H1 (cell line): ENCODE measurements around the gene TTC4. TPM values are rescaled to one million over a fixed set of nuclear protein-coding genes. Genes with fewer than 3 reads are reported as not detected.

Source experiments
- CTCF ChIA-PET: fragments of 300-600 bp; sonication (Branson Sonifier 250); formaldehyde crosslinking; loops from one replicate; lab custom pipeline; 2021; ENCODE audit not compliant: partially characterized antibody; lab: Charles Lee
- POLR2A ChIA-PET: fragments of 300-600 bp; sonication (Branson Sonifier 250); formaldehyde crosslinking; loops from one replicate; lab custom pipeline; 2021; ENCODE audit warnings: inconsistent platforms; ENCODE audit not compliant: partially characterized antibody; lab: Charles Lee
- DNase-seq, 2 experiments: peaks; one replicate each; pipeline versions ENCODE4 v3.0.0 to v3.0.0-alpha.2; 2010 to 2022; ENCODE audit warnings: low spot score in 2 of 2, low read depth in 1 of 2, mixed read lengths in 1 of 2
- FAIRE-seq: peaks from 2 replicates; lab custom pipeline; 2011; peaks lifted over from hg19 to GRCh38; lab: Jason Lieb, UNC
- H2AFZ ChIP-seq: 2 replicates; pipeline ENCODE4 v1.8.1; 2012; ENCODE audit warnings: low read length, inconsistent platforms
- H2AK5ac ChIP-seq: 2 replicates; pipeline ENCODE4 v1.6.1; 2013; ENCODE audit warnings: low read depth, low read length
- H2BK120ac ChIP-seq: replicated peaks from 2 replicates; pipeline ENCODE3; 2013; ENCODE audit warnings: low read depth, low read length, inconsistent platforms
- H2BK12ac ChIP-seq: 2 replicates; pipeline ENCODE4 v1.6.1; 2013; ENCODE audit warnings: low read depth, low read length
- H2BK15ac ChIP-seq: 2 replicates; pipeline ENCODE4 v1.6.1; 2013; ENCODE audit warnings: low read length
- H2BK20ac ChIP-seq: 2 replicates; pipeline ENCODE4 v1.6.1; 2013; ENCODE audit warnings: low read length
- H2BK5ac ChIP-seq: 2 replicates; pipeline ENCODE4 v1.6.1; 2013; ENCODE audit warnings: low read depth, low read length
- H3K14ac ChIP-seq: 2 replicates; pipeline ENCODE4 v1.6.1; 2013; ENCODE audit warnings: inconsistent platforms; ENCODE audit not compliant: insufficient read length
- H3K18ac ChIP-seq: 2 replicates; pipeline ENCODE4 v1.6.1; 2013; ENCODE audit warnings: low read length; ENCODE audit errors: extremely low read depth
- H3K23ac ChIP-seq: 2 replicates; pipeline ENCODE4 v1.6.1; 2013; ENCODE audit warnings: inconsistent platforms; ENCODE audit not compliant: insufficient read length
- H3K23me2 ChIP-seq: 2 replicates; pipeline ENCODE4 v1.6.1; 2013; ENCODE audit warnings: low read depth, low read length
- H3K27ac ChIP-seq: 2 replicates; pipeline ENCODE4 v1.6.1; 2011; ENCODE audit warnings: low read depth, low read length, inconsistent platforms
- H3K27me3 ChIP-seq, 4 experiments: replicated peaks in 1 of 4; 1 replicate in 1 of 4; 2 replicates in 3 of 4; pipeline versions ENCODE4 v1.6.1 to v1.8.1; 2011 to 2013; ENCODE audit warnings: low read length in 3 of 4, mild to moderate bottlenecking in 3 of 4, inconsistent platforms in 2 of 4, mixed read lengths in 2 of 4, moderate library complexity in 1 of 4; ENCODE audit not compliant: control insufficient read depth in 3 of 4, insufficient read depth in 3 of 4; ENCODE audit errors: extremely low read depth in 1 of 4
- H3K36me3 ChIP-seq, 4 experiments: 2 replicates each; pipeline versions ENCODE4 v1.6.1 to v1.8.1; 2011 to 2013; ENCODE audit warnings: mild to moderate bottlenecking in 4 of 4, low read length in 3 of 4, moderate library complexity in 2 of 4, control low read depth in 1 of 4, inconsistent platforms in 1 of 4; ENCODE audit not compliant: insufficient read depth in 4 of 4, control insufficient read depth in 2 of 4
- H3K4ac ChIP-seq: replicated peaks from 2 replicates; pipeline ENCODE3; 2013; ENCODE audit warnings: low read length, low read depth, mixed read lengths, inconsistent platforms; ENCODE audit not compliant: insufficient read length
- H3K4me1 ChIP-seq, 4 experiments: replicated peaks in 1 of 4; 1 replicate in 1 of 4; 2 replicates in 3 of 4; pipeline versions ENCODE4 v1.6.1 to v1.8.1; 2011 to 2013; ENCODE audit warnings: low read length in 3 of 4, inconsistent platforms in 2 of 4, mixed read lengths in 1 of 4; ENCODE audit not compliant: insufficient read depth in 4 of 4, control insufficient read depth in 3 of 4
- H3K4me2 ChIP-seq, 2 experiments: 2 replicates each; pipeline versions ENCODE4 v1.6.1 to v1.8.1; 2011 to 2013; ENCODE audit warnings: low read depth in 2 of 2, low read length in 2 of 2, control low read depth in 1 of 2, inconsistent platforms in 1 of 2, mild to moderate bottlenecking in 1 of 2; ENCODE audit not compliant: insufficient read depth in 1 of 2
- H3K4me3 ChIP-seq, 4 experiments: fragments of 200-600, 300-600 bp in 1 of 4; sonication (generic), shearing (Covaris generic), sonication (Bioruptor Twin) in 1 of 4; 2 replicates each; pipeline versions ENCODE4 v1.5.1 to v1.8.1; 2011 to 2016; ENCODE audit warnings: low read length in 4 of 4, low read depth in 3 of 4, control low read depth in 2 of 4, inconsistent platforms in 2 of 4, mild to moderate bottlenecking in 2 of 4, mixed read lengths in 1 of 4, moderate library complexity in 1 of 4; ENCODE audit not compliant: insufficient read depth in 2 of 4; ENCODE audit errors: extremely low read depth in 1 of 4
- H3K56ac ChIP-seq: replicated peaks from 2 replicates; pipeline ENCODE3; 2013; ENCODE audit warnings: low read depth, mild to moderate bottlenecking, mixed read lengths, low read length, inconsistent platforms; ENCODE audit not compliant: insufficient read length
- H3K79me1 ChIP-seq: 2 replicates; pipeline ENCODE4 v1.6.1; 2013; ENCODE audit warnings: low read depth, low read length, control low read depth
- H3K79me2 ChIP-seq, 2 experiments: 2 replicates each; pipeline versions ENCODE4 v1.6.1 to v1.8.1; 2012 to 2013; ENCODE audit warnings: low read length in 2 of 2, mild to moderate bottlenecking in 2 of 2, inconsistent platforms in 1 of 2; ENCODE audit not compliant: insufficient read depth in 2 of 2, control insufficient read depth in 1 of 2
- H3K9ac ChIP-seq, 4 experiments: replicated peaks in 1 of 4; 1 replicate in 1 of 4; 2 replicates in 3 of 4; pipeline versions ENCODE4 v1.6.1 to v1.8.1; 2011 to 2013; ENCODE audit warnings: low read depth in 3 of 4, low read length in 3 of 4, control low read depth in 2 of 4, mild to moderate bottlenecking in 2 of 4, moderate library complexity in 2 of 4, inconsistent platforms in 1 of 4; ENCODE audit errors: extremely low read depth in 1 of 4
- H3K9me3 ChIP-seq, 2 experiments: 2 replicates each; pipeline versions ENCODE4 v1.6.1 to v1.8.1; 2012 to 2013; ENCODE audit warnings: mild to moderate bottlenecking in 2 of 2, moderate library complexity in 2 of 2, control low read depth in 1 of 2, inconsistent platforms in 1 of 2, low read depth in 1 of 2, low read length in 1 of 2, mixed read lengths in 1 of 2; ENCODE audit not compliant: insufficient read depth in 2 of 2
- H4K20me1 ChIP-seq, 2 experiments: replicated peaks in 1 of 2; 2 replicates each; pipeline versions ENCODE3 to v1.8.1; 2011 to 2013; ENCODE audit warnings: inconsistent platforms in 2 of 2, low read length in 2 of 2, mild to moderate bottlenecking in 1 of 2; ENCODE audit not compliant: insufficient read depth in 2 of 2, control insufficient read depth in 1 of 2
- H4K5ac ChIP-seq: 2 replicates; pipeline ENCODE4 v1.6.1; 2013; ENCODE audit warnings: low read length, low read depth, mixed read lengths, inconsistent platforms; ENCODE audit not compliant: insufficient read length
- H4K8ac ChIP-seq: 2 replicates; pipeline ENCODE4 v1.8.0; 2013; ENCODE audit warnings: mild to moderate bottlenecking, moderate library complexity, low read length, inconsistent platforms; ENCODE audit not compliant: insufficient read depth; ENCODE audit errors: extremely low read depth
- H4K91ac ChIP-seq: replicated peaks from 2 replicates; pipeline ENCODE3; 2013; ENCODE audit warnings: low read length, mixed read lengths, inconsistent platforms; ENCODE audit not compliant: insufficient read length
- CBX8 ChIP-seq: fragments of 300-800, 300-1000 bp; sonication (generic); IDR thresholded peaks from 2 replicates; pipeline ENCODE4 v1.7.1; 2016; ENCODE audit warnings: low read depth, low read length, borderline replicate concordance
- FOSL1 ChIP-seq: IDR thresholded peaks from 2 replicates; pipeline ENCODE4 v1.6.1; 2011; ENCODE audit warnings: mild to moderate bottlenecking, low read depth, low read length, moderate library complexity; ENCODE audit not compliant: insufficient read depth
- MAX ChIP-seq: IDR thresholded peaks from 2 replicates; pipeline ENCODE4 v1.6.1; 2012; ENCODE audit warnings: inconsistent platforms
- POLR2AphosphoS5 ChIP-seq: IDR thresholded peaks from 2 replicates; pipeline ENCODE4 v1.6.1; 2011; ENCODE audit warnings: low read depth, low read length
- SAP30 ChIP-seq: fragments of 300-600 bp; sonication (generic); IDR thresholded peaks from 2 replicates; pipeline ENCODE4 v1.7.1; 2012; ENCODE audit warnings: low read length, moderate library complexity, mild to moderate bottlenecking, inconsistent platforms; ENCODE audit not compliant: insufficient read depth, insufficient replicate concordance
- SIN3A ChIP-seq, 2 experiments: IDR thresholded peaks in 1 of 2; conservative IDR thresholded peaks in 1 of 2; 2 replicates each; pipeline ENCODE4 v1.6.1; 2011 to 2012; ENCODE audit warnings: low read length in 2 of 2, improper control_type of control experiment in 1 of 2, low read depth in 1 of 2, mild to moderate bottlenecking in 1 of 2
- SIX5 ChIP-seq: IDR thresholded peaks from 2 replicates; pipeline ENCODE4 v1.6.1; 2011; ENCODE audit warnings: mild to moderate bottlenecking, low read depth, low read length
- SP1 ChIP-seq: IDR thresholded peaks from 2 replicates; pipeline ENCODE4 v1.6.1; 2011; ENCODE audit warnings: low read depth, low read length
- TAF7 ChIP-seq: optimal IDR thresholded peaks from 2 replicates; pipeline ENCODE3; 2011; ENCODE audit warnings: low read depth, mild to moderate bottlenecking, inconsistent platforms, low read length, moderate library complexity, borderline replicate concordance
- TBP ChIP-seq: IDR thresholded peaks from 2 replicates; pipeline ENCODE4 v1.6.1; 2011; ENCODE audit warnings: low read depth, low read length, improper control_type of control experiment
- WGBS, 2 experiments: shearing (Covaris generic) in 1 of 2; methylation state at CpG; one replicate each; pipeline versions ENCODE4 v1.1.6 to v1.1.7; 2013 to 2015; ENCODE audit warnings: low lambda C conversion rate in 2 of 2, mixed read lengths in 2 of 2, inconsistent platforms in 1 of 2, low coverage in 1 of 2, missing lambda C conversion rate in 1 of 2; ENCODE audit not compliant: insufficient replicate concordance in 2 of 2, insufficient coverage in 1 of 2, insufficient read length in 1 of 2; ENCODE audit errors: extremely low coverage in 1 of 2, missing lambda C conversion rate in 1 of 2; 5-methylcytosine and 5-hydroxymethylcytosine counted together
- polyA plus RNA-seq, 7 experiments: library from polyadenylated mRNA; depleted of rRNA in 3 of 7; stranded (reverse) in 5 of 7; unstranded in 2 of 7; fragments of >200 nt in 5 of 7; fragments of 200-250 nt in 2 of 7; gene quantifications; 1 replicate in 5 of 7; 2 replicates in 1 of 7; 4 replicates in 1 of 7; pipeline versions ENCODE4 v1.2.1 to v1.2.3, GENCODE V29; 2011 to 2013; ENCODE audit warnings: missing spikeins in 2 of 7, mixed read lengths in 2 of 7
- total RNA-seq: library from RNA; stranded (reverse); fragmentation: NEBNext Ultra II Directional; extraction: Animal tissue kit (Norgen Biotek cat#: 25700); gene quantifications from 2 replicates; pipeline ENCODE4 v1.2.1, GENCODE V29; 2021

Gene TTC4
- total and polyA plus RNA-seq, 2 of the 8 experiments (the other 6 are each of a cell fraction or from before 2014, with no cell fraction given), result 21.0 to 25.1 TPM

GRCh38 chr1:54767526-54767925 is 51.9 kb downstream of the TTC4 start:
- Histone ChIP-seq H3K27me3 (no peaks in the 10 kb centered on the region), H4K91ac (no peak overlapping the region), H3K27ac (no peak overlapping the region), H3K56ac (no peak overlapping the region), H2AFZ (no peak overlapping the region), H3K79me1 (peaks cover 4% of the 10 kb centered on the region; the same call in 1 of the 2 replicates), H4K8ac (no peak overlapping the region), H3K4ac (no peak overlapping the region), H2BK5ac (no peak overlapping the region), H2BK12ac (no peak overlapping the region), H3K23me2 (peaks cover 7% of the 10 kb centered on the region; the same call in 1 of the 2 replicates), H3K23ac (no peak overlapping the region), H3K4me2 (no peak overlapping the region), H4K5ac (no peak overlapping the region), H3K9ac (no peak overlapping the region), H3K79me2 (peaks cover 0 to 15% of the 10 kb centered on the region in 2 experiments; a peak in 2 of 4 replicates), H3K9me3 (no peaks in the 10 kb centered on the region), H2AK5ac (no peak overlapping the region), H3K18ac (no peak overlapping the region), H3K36me3 (no peaks in the 10 kb centered on the region), H2BK120ac (no peak overlapping the region), H2BK20ac (0 out of 2 replicates have a peak overlapping the region, but pooled peaks have one; percentile 32), H2BK15ac (no peak overlapping the region), H3K14ac (no peak overlapping the region), H3K4me1 (no peaks in the 10 kb centered on the region), H3K4me3 (no peak overlapping the region), H4K20me1 (no peaks in the 10 kb centered on the region)
- POLR2A ChIA-PET, result interaction anchor here (1.4 kb wide), 1 partner anchor 24 kb away, joined by 4 read pairs; no protein-coding TSS in a partner anchor
- TF ChIP-seq TBP (no peak), TAF7 (no peak), SIX5 (no peak), SIN3A (conservative IDR thresholded peaks at IDR 0.05 in 1 of 2, IDR thresholded peaks at IDR 0.05 in 1 of 2; ENCODE audit: low read depth in 1 of 2, low read length in 2 of 2) (no peak), FOSL1 (no peak), SAP30 (no peak), CBX8 (no peak), MAX (no peak), POLR2AphosphoS5 (no peak), SP1 (no peak)
- no peak for DNase-seq
- WGBS, 2 experiments, result 74% methylated on average over 6 of the region's 6 CpGs; no CpG with 5 or more reads in 1 of the 2 experiments
- CTCF ChIA-PET, result interaction anchor here (0.9 to 5.4 kb wide), 6 partner anchors 17 to 33 kb away, joined by 3 to 43 read pairs (median 3); partner anchors contain the start of gene TTC22
- FAIRE-seq, result no peak
